ENCODE results near the gene CABYR.

The CABYR gene

DNA sequence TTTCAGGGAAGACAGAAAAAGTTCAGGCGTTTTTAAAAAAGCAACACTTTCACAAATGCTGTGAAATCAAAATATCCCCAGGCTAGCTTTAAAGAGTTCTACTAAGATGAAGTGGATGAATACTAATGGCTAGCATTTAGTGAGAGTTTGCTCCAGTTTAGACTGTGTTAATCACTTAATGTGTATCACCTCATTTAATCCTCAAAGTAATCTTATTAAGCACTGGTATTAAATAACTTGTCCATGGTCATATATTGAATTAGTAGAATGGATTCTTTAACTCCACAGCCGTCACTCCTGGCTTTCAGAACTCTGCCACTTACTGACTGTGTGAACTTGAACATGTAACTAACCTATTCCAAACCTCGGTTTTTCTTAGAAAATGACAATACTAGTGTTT lies 66.0 kb downstream of the CABYR start:
- TF ChIP-seq, protein P1, sequence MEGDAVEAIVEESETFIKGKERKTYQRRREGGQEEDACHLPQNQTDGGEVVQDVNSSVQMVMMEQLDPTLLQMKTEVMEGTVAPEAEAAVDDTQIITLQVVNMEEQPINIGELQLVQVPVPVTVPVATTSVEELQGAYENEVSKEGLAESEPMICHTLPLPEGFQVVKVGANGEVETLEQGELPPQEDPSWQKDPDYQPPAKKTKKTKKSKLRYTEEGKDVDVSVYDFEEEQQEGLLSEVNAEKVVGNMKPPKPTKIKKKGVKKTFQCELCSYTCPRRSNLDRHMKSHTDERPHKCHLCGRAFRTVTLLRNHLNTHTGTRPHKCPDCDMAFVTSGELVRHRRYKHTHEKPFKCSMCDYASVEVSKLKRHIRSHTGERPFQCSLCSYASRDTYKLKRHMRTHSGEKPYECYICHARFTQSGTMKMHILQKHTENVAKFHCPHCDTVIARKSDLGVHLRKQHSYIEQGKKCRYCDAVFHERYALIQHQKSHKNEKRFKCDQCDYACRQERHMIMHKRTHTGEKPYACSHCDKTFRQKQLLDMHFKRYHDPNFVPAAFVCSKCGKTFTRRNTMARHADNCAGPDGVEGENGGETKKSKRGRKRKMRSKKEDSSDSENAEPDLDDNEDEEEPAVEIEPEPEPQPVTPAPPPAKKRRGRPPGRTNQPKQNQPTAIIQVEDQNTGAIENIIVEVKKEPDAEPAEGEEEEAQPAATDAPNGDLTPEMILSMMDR (conservative IDR thresholded peaks at IDR 0.05; ENCODE audit: control insufficient read depth, insufficient read depth, low read depth, low read length), result no peak
- no peak overlapping the region for H3K4me3 ChIP-seq (ENCODE audit: control insufficient read depth, low read depth, low read length)
- DNase-seq (ENCODE audit: low read depth), result no peak

DNA sequence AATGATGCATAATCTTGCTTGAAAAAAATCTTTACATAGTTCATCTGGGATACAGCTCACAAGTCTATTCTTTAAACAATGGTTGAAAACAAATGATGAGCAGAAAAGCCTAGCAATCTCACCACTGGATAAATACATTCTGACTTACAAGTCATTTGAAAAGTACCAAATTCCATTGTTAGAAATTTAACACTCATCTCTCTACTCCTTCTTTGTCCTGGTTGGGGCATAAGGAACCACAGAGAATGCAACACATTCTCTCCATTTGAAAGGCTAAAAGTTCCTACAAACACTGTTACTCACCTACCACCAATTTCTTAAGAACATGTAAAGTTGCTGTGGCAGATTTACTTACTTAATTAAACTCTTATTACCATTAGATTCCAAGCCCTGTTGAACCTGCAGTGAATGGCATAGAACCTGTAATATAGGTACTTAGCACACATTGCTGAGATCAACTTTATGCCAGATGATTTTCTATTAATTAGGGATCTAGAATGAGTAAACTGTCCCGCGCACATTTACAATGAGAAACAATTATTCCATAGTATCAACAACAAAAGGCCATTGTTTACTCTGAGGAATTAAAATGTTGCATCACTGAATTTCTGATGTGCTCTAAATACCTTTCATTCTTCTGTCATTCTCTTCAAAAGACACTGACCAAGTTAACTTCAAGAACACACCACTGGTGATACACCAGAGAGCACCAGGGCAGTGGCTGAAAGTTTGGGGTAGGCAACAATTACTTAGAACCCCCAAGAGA lies 69.6 kb downstream of the CABYR start:
- DNase-seq (ENCODE audit: low read depth), result no peak
- no peak overlapping the region for H3K4me3 ChIP-seq (ENCODE audit: control insufficient read depth, low read depth, low read length)

DNA sequence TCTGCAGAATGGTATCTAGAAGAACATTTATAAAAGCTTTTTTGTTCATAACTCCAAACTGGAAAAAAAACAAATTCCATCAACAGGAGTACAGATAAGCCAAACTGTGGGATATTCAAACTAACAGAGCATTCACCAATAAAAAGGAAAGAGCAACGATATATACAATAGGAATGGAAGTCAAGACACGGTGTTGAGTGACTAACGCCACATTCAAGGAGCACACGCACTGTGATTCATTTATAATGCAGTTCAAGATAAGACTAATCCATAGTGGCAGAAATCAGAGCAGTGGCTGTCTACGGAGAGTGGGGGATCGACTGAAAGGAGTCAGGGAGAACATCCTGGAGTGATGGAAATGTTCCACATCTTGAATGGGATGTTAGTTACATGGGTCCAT lies 70.7 kb downstream of the CABYR start:
- no peak overlapping the region for H3K4me3 ChIP-seq (ENCODE audit: control insufficient read depth, low read depth, low read length)
- no peak for DNase-seq (ENCODE audit: low read depth)

More for the DNA sequence above, 69.6 kb downstream of the CABYR start:
- TF ChIP-seq, protein P1 (conservative IDR thresholded peaks at IDR 0.05; ENCODE audit: control insufficient read depth, insufficient read depth, low read depth, low read length), result no peak

More for the DNA sequence above, 70.7 kb downstream of the CABYR start:
- TF ChIP-seq, protein P1 (conservative IDR thresholded peaks at IDR 0.05; ENCODE audit: control insufficient read depth, insufficient read depth, low read depth, low read length), result no peak

All from fibroblast of mammary gland (primary cell).